Panc1 (cell line): ENCODE results near the gene FLVCR2. TPM values are rescaled to one million over a fixed set of nuclear protein-coding genes. Genes with fewer than 3 reads are reported as not detected.

Experiments used
- ATAC-seq: fragments of 200-7000 bp; cut with Tn5 transposase; 2 replicates; pipeline ENCODE4 v1.9.1; 2020; ENCODE audit warnings: mild to moderate bottlenecking, moderate library complexity
- BruUV-seq: library from RNA; stranded (reverse); fragments of 400-500 nt; replicated peaks from 2 replicates; lab custom pipeline; 2021; lab: Mats Ljungman, UMichigan
- CTCF ChIA-PET: fragments of 300-600 bp; sonication (Branson Sonifier 250); formaldehyde crosslinking; loops from one replicate; lab custom pipeline; 2022; ENCODE audit warnings: antibody characterized with exemption; lab: Charles Lee
- POLR2A ChIA-PET: fragments of 300-600 bp; sonication (Branson Sonifier 250); formaldehyde crosslinking; loops from one replicate; lab custom pipeline; 2022; ENCODE audit warnings: antibody characterized with exemption; lab: Charles Lee
- DNase-seq: peaks from one replicate; pipeline ENCODE4 v3.0.0-alpha.2; 2010; ENCODE audit warnings: low read depth, low spot score
- H3K27ac ChIP-seq: 2 replicates; pipeline ENCODE4 v1.5.1; 2011; ENCODE audit warnings: mild to moderate bottlenecking, low read length, inconsistent platforms
- H3K27me3 ChIP-seq: fragments of 200-500 bp; sonication (Bioruptor generic); 2 replicates; pipeline ENCODE4 v1.6.0; 2014; ENCODE audit warnings: low read length, inconsistent platforms; ENCODE audit not compliant: control insufficient read depth, insufficient read depth
- H3K36me3 ChIP-seq: fragments of 200-500 bp; sonication (Bioruptor generic); 2 replicates; pipeline ENCODE4 v1.5.1; 2014; ENCODE audit warnings: inconsistent platforms, mild to moderate bottlenecking, low read length, moderate library complexity; ENCODE audit not compliant: control insufficient read depth, insufficient read depth
- H3K4me1 ChIP-seq: 2 replicates; pipeline ENCODE4 v1.5.1; 2011; ENCODE audit warnings: inconsistent platforms, mild to moderate bottlenecking, low read length, moderate library complexity; ENCODE audit not compliant: control insufficient read depth, insufficient read depth
- H3K4me3 ChIP-seq, 2 experiments: 2 replicates each; pipeline ENCODE4 v1.5.1; 2011 to 2012; ENCODE audit warnings: low read depth in 2 of 2, low read length in 2 of 2, mild to moderate bottlenecking in 2 of 2, inconsistent platforms in 1 of 2, moderate library complexity in 1 of 2
- H3K9me3 ChIP-seq: fragments of 200-500 bp; sonication (Bioruptor generic); 2 replicates; pipeline ENCODE4 v1.5.1; 2014; ENCODE audit warnings: low read depth, mild to moderate bottlenecking, inconsistent platforms, low read length, moderate library complexity; ENCODE audit not compliant: control insufficient read depth, insufficient read depth
- POLR2AphosphoS5 ChIP-seq: IDR thresholded peaks from 2 replicates; pipeline ENCODE4 v1.6.1; 2012; ENCODE audit warnings: mild to moderate bottlenecking, low read depth, low read length, moderate library complexity
- SIN3A ChIP-seq: IDR thresholded peaks from 2 replicates; pipeline ENCODE4 v1.6.1; 2012; ENCODE audit warnings: low read depth, mild to moderate bottlenecking, low read length, moderate library complexity, borderline replicate concordance; ENCODE audit not compliant: insufficient read depth
- TCF7L2 ChIP-seq: IDR thresholded peaks from 2 replicates; pipeline ENCODE4 v1.6.1; 2011; ENCODE audit warnings: mild to moderate bottlenecking, low read depth, low read length, inconsistent platforms
- in situ Hi-C: cut with HindIII; loops from 2 replicates; pipeline ENCODE4 v1.10.0; 2016; ENCODE audit warnings: low sequenced_read_pairs, low pct_unique_long_range_greater_than_20kb
- intact Hi-C: fragments of 100-400 bp; cut with micrococcal nuclease; formaldehyde crosslinking; loops from one replicate; pipeline ENCODE4 v1.10.0; 2022; ENCODE audit not compliant: unreplicated experiment
- total RNA-seq: library from RNA; stranded (reverse); gene quantifications from one replicate; pipeline ENCODE4 v1.2.1, GENCODE V29; 2021; ENCODE audit not compliant: unreplicated experiment
- TF ChIP-seq, protein P1 (sequence below): fragments of 450-650 bp; IDR thresholded peaks from 2 replicates; pipeline ENCODE4 v1.5.1; 2017; ENCODE audit warnings: mild to moderate bottlenecking
- TF ChIP-seq, protein P2 (sequence below), 2 experiments: IDR thresholded peaks; 2 replicates each; pipeline ENCODE4 v1.6.1; 2011 to 2012; ENCODE audit warnings: low read depth in 2 of 2, control low read depth in 1 of 2, low read length in 1 of 2, mild to moderate bottlenecking in 1 of 2, moderate library complexity in 1 of 2; ENCODE audit not compliant: insufficient read depth in 1 of 2

Gene FLVCR2
- total RNA-seq, 1 experiment from 2014 or later, result 9.7 TPM

DNA sequence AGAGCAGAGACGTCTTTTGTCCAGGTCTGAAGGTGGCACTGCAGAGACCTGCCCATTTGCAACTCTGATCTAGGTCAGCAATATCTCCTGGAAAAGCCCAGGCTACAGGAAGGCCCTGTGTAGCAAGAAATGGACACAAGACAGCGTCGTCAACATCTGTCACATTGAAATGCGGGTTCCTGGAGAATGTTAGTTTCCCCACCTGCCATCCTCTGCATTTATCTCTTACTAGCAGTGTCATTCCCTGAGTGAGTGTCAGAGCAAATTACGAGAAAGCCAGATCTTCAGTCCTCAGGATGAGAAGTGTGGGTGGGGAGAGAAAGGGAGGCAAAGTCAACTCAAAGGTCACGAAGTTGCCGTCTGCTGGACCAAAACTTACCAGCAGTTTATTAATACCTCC lies 27.4 kb upstream of the FLVCR2 start:
- no peak overlapping the region for H3K4me3 ChIP-seq
- in situ Hi-C loops, result no loop called here
- intact Hi-C loops, result no loop called here
- H3K4me1 ChIP-seq, result no peaks in the 10 kb centered on the region
- no TSS peak for BruUV-seq
- H3K36me3 ChIP-seq, result no peaks in the 10 kb centered on the region
- no peaks in the 10 kb centered on the region for H3K27me3 ChIP-seq
- DNase-seq (no peak), ATAC-seq (no peak)
- POLR2A ChIA-PET, result no interaction called here
- CTCF ChIA-PET, result no interaction called here
- H3K9me3 ChIP-seq, result no peaks in the 10 kb centered on the region
- no peak overlapping the region for H3K27ac ChIP-seq
- TF ChIP-seq, protein P1, sequence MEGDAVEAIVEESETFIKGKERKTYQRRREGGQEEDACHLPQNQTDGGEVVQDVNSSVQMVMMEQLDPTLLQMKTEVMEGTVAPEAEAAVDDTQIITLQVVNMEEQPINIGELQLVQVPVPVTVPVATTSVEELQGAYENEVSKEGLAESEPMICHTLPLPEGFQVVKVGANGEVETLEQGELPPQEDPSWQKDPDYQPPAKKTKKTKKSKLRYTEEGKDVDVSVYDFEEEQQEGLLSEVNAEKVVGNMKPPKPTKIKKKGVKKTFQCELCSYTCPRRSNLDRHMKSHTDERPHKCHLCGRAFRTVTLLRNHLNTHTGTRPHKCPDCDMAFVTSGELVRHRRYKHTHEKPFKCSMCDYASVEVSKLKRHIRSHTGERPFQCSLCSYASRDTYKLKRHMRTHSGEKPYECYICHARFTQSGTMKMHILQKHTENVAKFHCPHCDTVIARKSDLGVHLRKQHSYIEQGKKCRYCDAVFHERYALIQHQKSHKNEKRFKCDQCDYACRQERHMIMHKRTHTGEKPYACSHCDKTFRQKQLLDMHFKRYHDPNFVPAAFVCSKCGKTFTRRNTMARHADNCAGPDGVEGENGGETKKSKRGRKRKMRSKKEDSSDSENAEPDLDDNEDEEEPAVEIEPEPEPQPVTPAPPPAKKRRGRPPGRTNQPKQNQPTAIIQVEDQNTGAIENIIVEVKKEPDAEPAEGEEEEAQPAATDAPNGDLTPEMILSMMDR, result no peak
- TF ChIP-seq SIN3A (no peak), POLR2AphosphoS5 (no peak), TCF7L2 (no peak)
- TF ChIP-seq, protein P2, sequence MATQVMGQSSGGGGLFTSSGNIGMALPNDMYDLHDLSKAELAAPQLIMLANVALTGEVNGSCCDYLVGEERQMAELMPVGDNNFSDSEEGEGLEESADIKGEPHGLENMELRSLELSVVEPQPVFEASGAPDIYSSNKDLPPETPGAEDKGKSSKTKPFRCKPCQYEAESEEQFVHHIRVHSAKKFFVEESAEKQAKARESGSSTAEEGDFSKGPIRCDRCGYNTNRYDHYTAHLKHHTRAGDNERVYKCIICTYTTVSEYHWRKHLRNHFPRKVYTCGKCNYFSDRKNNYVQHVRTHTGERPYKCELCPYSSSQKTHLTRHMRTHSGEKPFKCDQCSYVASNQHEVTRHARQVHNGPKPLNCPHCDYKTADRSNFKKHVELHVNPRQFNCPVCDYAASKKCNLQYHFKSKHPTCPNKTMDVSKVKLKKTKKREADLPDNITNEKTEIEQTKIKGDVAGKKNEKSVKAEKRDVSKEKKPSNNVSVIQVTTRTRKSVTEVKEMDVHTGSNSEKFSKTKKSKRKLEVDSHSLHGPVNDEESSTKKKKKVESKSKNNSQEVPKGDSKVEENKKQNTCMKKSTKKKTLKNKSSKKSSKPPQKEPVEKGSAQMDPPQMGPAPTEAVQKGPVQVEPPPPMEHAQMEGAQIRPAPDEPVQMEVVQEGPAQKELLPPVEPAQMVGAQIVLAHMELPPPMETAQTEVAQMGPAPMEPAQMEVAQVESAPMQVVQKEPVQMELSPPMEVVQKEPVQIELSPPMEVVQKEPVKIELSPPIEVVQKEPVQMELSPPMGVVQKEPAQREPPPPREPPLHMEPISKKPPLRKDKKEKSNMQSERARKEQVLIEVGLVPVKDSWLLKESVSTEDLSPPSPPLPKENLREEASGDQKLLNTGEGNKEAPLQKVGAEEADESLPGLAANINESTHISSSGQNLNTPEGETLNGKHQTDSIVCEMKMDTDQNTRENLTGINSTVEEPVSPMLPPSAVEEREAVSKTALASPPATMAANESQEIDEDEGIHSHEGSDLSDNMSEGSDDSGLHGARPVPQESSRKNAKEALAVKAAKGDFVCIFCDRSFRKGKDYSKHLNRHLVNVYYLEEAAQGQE (IDR thresholded peaks at IDR 0.05; ENCODE audit: insufficient read depth in 1 of 2, low read depth in 2 of 2, low read length in 1 of 2), result no peak

DNA sequence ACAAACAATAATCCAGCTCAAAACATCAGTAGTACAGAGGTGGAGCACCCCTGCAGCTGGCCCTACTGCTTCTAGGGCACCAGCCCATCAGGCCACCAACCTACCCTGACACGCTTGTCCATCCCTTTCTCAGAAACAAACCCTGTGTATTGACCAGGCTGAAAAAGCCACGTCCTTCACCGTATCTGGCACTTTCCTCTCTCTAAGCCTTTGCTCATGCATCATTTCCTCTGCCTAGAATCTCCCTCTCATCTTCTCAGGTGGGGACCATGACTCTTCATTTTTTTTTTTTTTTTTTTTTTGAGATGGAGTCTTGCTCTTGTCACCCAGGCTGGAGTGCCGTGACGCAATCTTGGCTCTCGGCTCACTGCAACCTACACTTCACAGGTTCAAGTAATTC lies 25.3 kb upstream of the FLVCR2 start:
- TF ChIP-seq, protein P2 (IDR thresholded peaks at IDR 0.05; ENCODE audit: insufficient read depth in 1 of 2, low read depth in 2 of 2, low read length in 1 of 2), result no peak
- TF ChIP-seq, protein P1, result no peak
- TF ChIP-seq POLR2AphosphoS5 (no peak), SIN3A (no peak), TCF7L2 (no peak)
- Histone ChIP-seq H3K27ac (no peak overlapping the region), H3K4me3 (no peak overlapping the region), H3K36me3 (no peaks in the 10 kb centered on the region), H3K27me3 (no peaks in the 10 kb centered on the region), H3K9me3 (peaks cover 4% of the 10 kb centered on the region; the same call in 1 of the 2 replicates), H3K4me1 (no peaks in the 10 kb centered on the region)
- no TSS peak for BruUV-seq
- in situ Hi-C loops (no loop called here), intact Hi-C loops (no loop called here)
- CTCF ChIA-PET, result interaction anchor here (0.6 kb wide), 1 partner anchor 429 kb away, joined by 4 read pairs; no protein-coding TSS in a partner anchor
- DNase-seq (no peak), ATAC-seq (no peak)
- POLR2A ChIA-PET, result no interaction called here
